ENCODE results near the gene GNB4. TPM values are rescaled to one million over a fixed set of nuclear protein-coding genes. Genes with fewer than 3 reads are reported as not detected.

Gene GNB4
- total RNA-seq, 1 experiment from 2014 or later = 36.7 TPM

GRCh38 chr3:179495483-179495882 is 44.2 kb upstream of the GNB4 start (continued):
- TF ChIP-seq MLX (CRISPR knock-in tag; IDR thresholded peaks at IDR 0.05) (no peak), MAX (CRISPR knock-in tag; IDR thresholded peaks at IDR 0.05) (no peak), FOXP1 (CRISPR knock-in tag; IDR thresholded peaks at IDR 0.05; ENCODE audit: borderline replicate concordance) (no peak), OVOL2 (CRISPR knock-in tag; IDR thresholded peaks at IDR 0.05; ENCODE audit: borderline replicate concordance) (no peak), ATF1 (CRISPR knock-in tag; IDR thresholded peaks at IDR 0.05) (no peak)

- H3K27me3 Mint-ChIP-seq (ENCODE audit: low read depth) = peaks cover 7% of the 10 kb centered on the region
- H3K4me3 Mint-ChIP-seq = no peak overlapping the region
- H3K9me3 Mint-ChIP-seq = peaks cover 83% of the 10 kb centered on the region
- POLR2A ChIA-PET = no interaction called here
- TF ChIP-seq ZNF396 (CRISPR knock-in tag; IDR thresholded peaks at IDR 0.05; ENCODE audit: borderline replicate concordance) (no peak), CTCF (IDR thresholded peaks at IDR 0.05) (no peak), GTF2I (CRISPR knock-in tag; conservative IDR thresholded peaks at IDR 0.05) (no peak), CBFB (CRISPR knock-in tag; IDR thresholded peaks at IDR 0.05; ENCODE audit: low read depth) (no peak), ZNF281 (CRISPR knock-in tag; IDR thresholded peaks at IDR 0.05) (no peak), E2F5 (CRISPR knock-in tag; IDR thresholded peaks at IDR 0.05) (no peak), PRDM15 (CRISPR knock-in tag; IDR thresholded peaks at IDR 0.05) (no peak), NFYB (CRISPR knock-in tag; conservative IDR thresholded peaks at IDR 0.05; ENCODE audit: low read depth) (no peak), RORB (CRISPR knock-in tag; IDR thresholded peaks at IDR 0.05) (no peak), ZNF425 (CRISPR knock-in tag; conservative IDR thresholded peaks at IDR 0.05) (no peak), SMAD3 (CRISPR knock-in tag; IDR thresholded peaks at IDR 0.05; ENCODE audit: borderline replicate concordance) (no peak)
- ATAC-seq (no peak), DNase-seq (ENCODE audit: low spot score) (no peak)
- no peak overlapping the region for H3K27ac Mint-ChIP-seq
- CTCF ChIA-PET = interaction anchor here (0.7 kb wide), 1 partner anchor 56 kb away, joined by 3 read pairs; no protein-coding TSS in a partner anchor
- peaks cover 2% of the 10 kb centered on the region; the same call in 1 of the 2 replicates for H3K4me1 Mint-ChIP-seq
- peaks cover 42% of the 10 kb centered on the region for H3K36me3 Mint-ChIP-seq
These were observed 42.0 kb upstream of the GNB4 start for GRCh38 chr3:179493260-179493659.
